SK-N-SH (cell line): ENCODE measurements around the gene PFAS. TPM values are rescaled to one million over a fixed set of nuclear protein-coding genes. Genes with fewer than 3 reads are reported as not detected.
A peak's percentile ranks its signal among the peaks of the same experiment; 100 is the strongest.

ENCODE experiments used
- CTCF ChIA-PET: fragments of 300-600, 350-600 bp; formaldehyde crosslinking; extraction: SDS; loops from one replicate; lab custom pipeline; 2021; lab: Yijun Ruan, JAX
- POLR2A ChIA-PET: fragments of 350-600 bp; sonication (Branson Sonifier 250); formaldehyde crosslinking; extraction: SDS; loops from one replicate; lab custom pipeline; 2020; ENCODE audit warnings: antibody characterized with exemption, inconsistent platforms; lab: Yijun Ruan, JAX
- DNase-seq: peaks from one replicate; pipeline ENCODE4 v3.0.0; 2012
- H2AFZ ChIP-seq: fragments of 200-600 bp; sonication (generic); 2 replicates; pipeline ENCODE4 v1.8.1; 2016; ENCODE audit warnings: antibody characterized with exemption, mild to moderate bottlenecking, low read depth
- H3F3A ChIP-seq: fragments of 200-600 bp; sonication (generic); replicated peaks from 2 replicates; pipeline ENCODE3; 2016; ENCODE audit warnings: antibody characterized with exemption, mild to moderate bottlenecking; ENCODE audit not compliant: insufficient read depth
- H3K27ac ChIP-seq, 2 experiments: fragments of 200-500 bp in 1 of 2; fragments of 200-600 bp in 1 of 2; sonication (Bioruptor generic) in 1 of 2; sonication (generic), shearing (Covaris generic) in 1 of 2; 2 replicates each; pipeline versions ENCODE4 v1.5.1 to v1.6.1; 2014 to 2016; ENCODE audit warnings: low read depth in 2 of 2, inconsistent platforms in 1 of 2, low read length in 1 of 2, mild to moderate bottlenecking in 1 of 2, mixed read lengths in 1 of 2
- H3K27me3 ChIP-seq: fragments of 200-600 bp; sonication (generic), shearing (Covaris generic); 2 replicates; pipeline ENCODE4 v1.6.1; 2016; ENCODE audit warnings: mixed run types; ENCODE audit not compliant: insufficient read depth
- H3K36me3 ChIP-seq, 2 experiments: fragments of 200-500 bp in 1 of 2; fragments of 200-600 bp in 1 of 2; sonication (Bioruptor generic) in 1 of 2; sonication (generic) in 1 of 2; replicated peaks in 1 of 2; 2 replicates each; pipeline versions ENCODE3 to v1.5.1; 2014 to 2016; ENCODE audit warnings: low read length in 1 of 2, mild to moderate bottlenecking in 1 of 2; ENCODE audit not compliant: insufficient read depth in 2 of 2, control insufficient read depth in 1 of 2
- H3K4me1 ChIP-seq, 2 experiments: fragments of 200-500 bp in 1 of 2; fragments of 200-600 bp in 1 of 2; sonication (Bioruptor generic) in 1 of 2; sonication (generic), shearing (Covaris generic) in 1 of 2; 2 replicates each; pipeline versions ENCODE4 v1.5.1 to v1.6.1; 2014 to 2016; ENCODE audit warnings: low read depth in 1 of 2, low read length in 1 of 2, mixed run types in 1 of 2; ENCODE audit not compliant: insufficient read depth in 2 of 2, control insufficient read depth in 1 of 2
- H3K4me2 ChIP-seq: fragments of 200-600 bp; sonication (generic), shearing (Covaris generic); 2 replicates; pipeline ENCODE4 v1.6.1; 2017; ENCODE audit warnings: mixed run types
- H3K4me3 ChIP-seq, 2 experiments: fragments of 200-500 bp in 1 of 2; fragments of 200-600 bp in 1 of 2; sonication (Bioruptor generic) in 1 of 2; sonication (generic), shearing (Covaris generic) in 1 of 2; 2 replicates each; pipeline versions ENCODE4 v1.5.1 to v1.8.1; 2014 to 2016; ENCODE audit warnings: low read depth in 2 of 2, inconsistent platforms in 1 of 2, low read length in 1 of 2, mild to moderate bottlenecking in 1 of 2, mixed read lengths in 1 of 2, moderate library complexity in 1 of 2
- H3K79me2 ChIP-seq: fragments of 200-600 bp; sonication (generic); 2 replicates; pipeline ENCODE4 v1.8.1; 2017; ENCODE audit warnings: mild to moderate bottlenecking; ENCODE audit not compliant: insufficient read depth
- H3K9ac ChIP-seq: fragments of 200-600 bp; sonication (generic); 2 replicates; pipeline ENCODE4 v1.6.1; 2017; ENCODE audit warnings: mixed run types
- H3K9me2 ChIP-seq: fragments of 200-600 bp; sonication (generic); 2 replicates; pipeline ENCODE4 v1.6.1; 2017; ENCODE audit warnings: mixed run types
- H3K9me3 ChIP-seq: fragments of 200-600 bp; sonication (generic); 2 replicates; pipeline ENCODE4 v1.6.1; 2017; ENCODE audit warnings: mixed run types, mild to moderate bottlenecking, moderate library complexity
- H4K20me1 ChIP-seq: fragments of 200-600 bp; sonication (generic); 2 replicates; pipeline ENCODE4 v1.6.1; 2017; ENCODE audit warnings: mild to moderate bottlenecking, mixed run types; ENCODE audit not compliant: insufficient read depth
- CHD2 ChIP-seq: fragments of 150-350 bp; IDR thresholded peaks from 2 replicates; pipeline ENCODE4 v1.6.1; 2018; ENCODE audit warnings: low read length; ENCODE audit not compliant: partially characterized antibody
- EZH2phosphoT487 ChIP-seq: fragments of 200-600 bp; sonication (generic); IDR thresholded peaks from 2 replicates; pipeline ENCODE4 v1.6.1; 2017; ENCODE audit warnings: low read depth, mixed run types, mild to moderate bottlenecking, antibody characterized with exemption, moderate library complexity, borderline replicate concordance
- FOSL2 ChIP-seq: IDR thresholded peaks from 2 replicates; pipeline ENCODE4 v1.4.0; 2012; ENCODE audit warnings: low read depth, mild to moderate bottlenecking, moderate library complexity, borderline replicate concordance
- GABPA ChIP-seq: IDR thresholded peaks from 2 replicates; pipeline ENCODE4 v1.4.0; 2012; ENCODE audit warnings: low read depth, mild to moderate bottlenecking
- MEF2A ChIP-seq: IDR thresholded peaks from 2 replicates; pipeline ENCODE4 v1.4.0; 2012; ENCODE audit warnings: low read depth, borderline replicate concordance
- MXI1 ChIP-seq: IDR thresholded peaks from 2 replicates; pipeline ENCODE4 v1.6.1; 2012; ENCODE audit warnings: mild to moderate bottlenecking, low read depth, low read length, improper control_type of control experiment
- NFIC ChIP-seq: IDR thresholded peaks from 2 replicates; pipeline ENCODE4 v1.4.0; 2012; ENCODE audit warnings: borderline replicate concordance
- POLR2AphosphoS5 ChIP-seq: IDR thresholded peaks from 2 replicates; pipeline ENCODE4 v1.6.1; 2012; ENCODE audit warnings: low read depth, low read length
- SIN3A ChIP-seq: IDR thresholded peaks from 2 replicates; pipeline ENCODE4 v1.6.1; 2012; ENCODE audit warnings: low read depth, mild to moderate bottlenecking, low read length, moderate library complexity, borderline replicate concordance
- TCF12 ChIP-seq: IDR thresholded peaks from 2 replicates; pipeline ENCODE4 v1.4.0; 2012
- TEAD4 ChIP-seq: IDR thresholded peaks from 2 replicates; pipeline ENCODE4 v1.4.0; 2012; ENCODE audit warnings: mild to moderate bottlenecking, borderline replicate concordance; ENCODE audit not compliant: insufficient read depth
- USF2 ChIP-seq: fragments of 150-350 bp; IDR thresholded peaks from 2 replicates; pipeline ENCODE4 v1.6.1; 2017; ENCODE audit warnings: antibody characterized with exemption, low read length, low read depth, borderline replicate concordance
- YY1 ChIP-seq: IDR thresholded peaks from 2 replicates; pipeline ENCODE4 v1.4.0; 2012; ENCODE audit warnings: low read depth, mild to moderate bottlenecking
- ZBTB33 ChIP-seq: IDR thresholded peaks from 2 replicates; pipeline ENCODE4 v1.4.0; 2012; ENCODE audit warnings: low read depth, borderline replicate concordance
- WGBS: methylation state at CpG from one replicate; pipeline ENCODE4 v1.1.6; 2017; ENCODE audit warnings: low lambda C conversion rate; 5-methylcytosine and 5-hydroxymethylcytosine counted together
- polyA plus RNA-seq, 3 experiments: library from polyadenylated mRNA; depleted of rRNA; stranded (reverse); fragments of >200 nt; gene quantifications; 2 replicates each; pipeline ENCODE4 v1.2.3, GENCODE V29; 2012
- TF ChIP-seq, protein P1 (sequence below): IDR thresholded peaks from 2 replicates; pipeline ENCODE4; 2012
- TF ChIP-seq, protein P2 (sequence below): fragments of 150-350 bp; IDR thresholded peaks from 2 replicates; pipeline ENCODE4 v1.6.1; 2016; ENCODE audit warnings: mild to moderate bottlenecking, low read depth, low read length
- TF ChIP-seq, protein P3 (sequence below): fragments of 200-600 bp; sonication (generic); IDR thresholded peaks from 2 replicates; pipeline ENCODE4 v1.6.1; 2017; ENCODE audit warnings: antibody characterized with exemption, mild to moderate bottlenecking, moderate library complexity
- TF ChIP-seq, protein P4 (sequence below): IDR thresholded peaks from 2 replicates; pipeline ENCODE4 v1.4.0; 2012; ENCODE audit warnings: low read depth, borderline replicate concordance

PFAS gene
- polyA plus RNA-seq, 1 of the 3 experiments (the other 2 are of a cell fraction), result 22.4 TPM

- TF ChIP-seq ZBTB33 (peak; percentile 64; the same call in 1 of the 2 replicates), CHD2 (peak; percentile 67), FOSL2 (peak; percentile 54), USF2 (no peak), YY1 (no peak), MXI1 (peak; percentile 50; the same call in 1 of the 2 replicates)
- TF ChIP-seq, protein P1, sequence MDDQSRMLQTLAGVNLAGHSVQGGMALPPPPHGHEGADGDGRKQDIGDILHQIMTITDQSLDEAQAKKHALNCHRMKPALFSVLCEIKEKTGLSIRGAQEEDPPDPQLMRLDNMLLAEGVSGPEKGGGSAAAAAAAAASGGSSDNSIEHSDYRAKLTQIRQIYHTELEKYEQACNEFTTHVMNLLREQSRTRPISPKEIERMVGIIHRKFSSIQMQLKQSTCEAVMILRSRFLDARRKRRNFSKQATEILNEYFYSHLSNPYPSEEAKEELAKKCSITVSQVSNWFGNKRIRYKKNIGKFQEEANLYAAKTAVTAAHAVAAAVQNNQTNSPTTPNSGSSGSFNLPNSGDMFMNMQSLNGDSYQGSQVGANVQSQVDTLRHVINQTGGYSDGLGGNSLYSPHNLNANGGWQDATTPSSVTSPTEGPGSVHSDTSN, result peak; percentile 64
- TF ChIP-seq, protein P2, sequence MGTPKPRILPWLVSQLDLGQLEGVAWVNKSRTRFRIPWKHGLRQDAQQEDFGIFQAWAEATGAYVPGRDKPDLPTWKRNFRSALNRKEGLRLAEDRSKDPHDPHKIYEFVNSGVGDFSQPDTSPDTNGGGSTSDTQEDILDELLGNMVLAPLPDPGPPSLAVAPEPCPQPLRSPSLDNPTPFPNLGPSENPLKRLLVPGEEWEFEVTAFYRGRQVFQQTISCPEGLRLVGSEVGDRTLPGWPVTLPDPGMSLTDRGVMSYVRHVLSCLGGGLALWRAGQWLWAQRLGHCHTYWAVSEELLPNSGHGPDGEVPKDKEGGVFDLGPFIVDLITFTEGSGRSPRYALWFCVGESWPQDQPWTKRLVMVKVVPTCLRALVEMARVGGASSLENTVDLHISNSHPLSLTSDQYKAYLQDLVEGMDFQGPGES, result no peak
Observed at GRCh38 chr17:8226536-8227237, 22.4 kb upstream of the PFAS start (continued).

- no peaks in the 10 kb centered on the region for H3K79me2 ChIP-seq
- peaks cover 8 to 23% of the 10 kb centered on the region in 2 experiments; a peak in 3 of 4 replicates for H3K4me1 ChIP-seq
- H3K9me3 ChIP-seq, result no peaks in the 10 kb centered on the region
- TF ChIP-seq, protein P3, sequence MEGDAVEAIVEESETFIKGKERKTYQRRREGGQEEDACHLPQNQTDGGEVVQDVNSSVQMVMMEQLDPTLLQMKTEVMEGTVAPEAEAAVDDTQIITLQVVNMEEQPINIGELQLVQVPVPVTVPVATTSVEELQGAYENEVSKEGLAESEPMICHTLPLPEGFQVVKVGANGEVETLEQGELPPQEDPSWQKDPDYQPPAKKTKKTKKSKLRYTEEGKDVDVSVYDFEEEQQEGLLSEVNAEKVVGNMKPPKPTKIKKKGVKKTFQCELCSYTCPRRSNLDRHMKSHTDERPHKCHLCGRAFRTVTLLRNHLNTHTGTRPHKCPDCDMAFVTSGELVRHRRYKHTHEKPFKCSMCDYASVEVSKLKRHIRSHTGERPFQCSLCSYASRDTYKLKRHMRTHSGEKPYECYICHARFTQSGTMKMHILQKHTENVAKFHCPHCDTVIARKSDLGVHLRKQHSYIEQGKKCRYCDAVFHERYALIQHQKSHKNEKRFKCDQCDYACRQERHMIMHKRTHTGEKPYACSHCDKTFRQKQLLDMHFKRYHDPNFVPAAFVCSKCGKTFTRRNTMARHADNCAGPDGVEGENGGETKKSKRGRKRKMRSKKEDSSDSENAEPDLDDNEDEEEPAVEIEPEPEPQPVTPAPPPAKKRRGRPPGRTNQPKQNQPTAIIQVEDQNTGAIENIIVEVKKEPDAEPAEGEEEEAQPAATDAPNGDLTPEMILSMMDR, result no peak
- TF ChIP-seq CHD2 (no peak), NFIC (no peak), MEF2A (no peak), TEAD4 (no peak), EZH2phosphoT487 (no peak), TCF12 (no peak), SIN3A (no peak), GABPA (no peak), MXI1 (no peak), POLR2AphosphoS5 (no peak)
- TF ChIP-seq, protein P4, sequence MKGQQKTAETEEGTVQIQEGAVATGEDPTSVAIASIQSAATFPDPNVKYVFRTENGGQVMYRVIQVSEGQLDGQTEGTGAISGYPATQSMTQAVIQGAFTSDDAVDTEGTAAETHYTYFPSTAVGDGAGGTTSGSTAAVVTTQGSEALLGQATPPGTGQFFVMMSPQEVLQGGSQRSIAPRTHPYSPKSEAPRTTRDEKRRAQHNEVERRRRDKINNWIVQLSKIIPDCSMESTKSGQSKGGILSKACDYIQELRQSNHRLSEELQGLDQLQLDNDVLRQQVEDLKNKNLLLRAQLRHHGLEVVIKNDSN, result no peak
- TF ChIP-seq, protein P2, result no peak
- TF ChIP-seq, all 33 proteins: peak for 0
- 75% methylated on average over 3 of the region's 4 CpGs for WGBS
- peaks cover 12 to 39% of the 10 kb centered on the region in 2 experiments for H3K36me3 ChIP-seq
- H3K27me3 ChIP-seq, result no peaks in the 10 kb centered on the region
- H3K27ac ChIP-seq, result peak overlapping the region; percentile 82 to 95
- H3F3A ChIP-seq, result peaks cover 35% of the 10 kb centered on the region
- peak overlapping the region; percentile 55 for H3K4me3 ChIP-seq
- H2AFZ ChIP-seq, result no peak overlapping the region
- CTCF ChIA-PET, result interaction anchor here (1.3 to 2.0 kb wide), 4 partner anchors 22 to 153 kb away, joined by 3 to 8 read pairs (median 5); partner anchors contain the start of genes PFAS and RANGRF
- DNase-seq, result no peak
- POLR2A ChIA-PET, result interaction anchor here (0.6 to 1.4 kb wide), 8 partner anchors 8 to 108 kb away, joined by 3 to 7 read pairs (median 3); partner anchors contain the start of genes CTC1 and SLC25A35
- 0 out of 2 replicates have a peak, but pooled peaks cover 4% of the 10 kb centered on the region for H4K20me1 ChIP-seq
- no peaks in the 10 kb centered on the region for H3K9me2 ChIP-seq
- peak overlapping the region; percentile 55; the same call in 1 of the 2 replicates for H3K9ac ChIP-seq
- peak overlapping the region; percentile 60 for H3K4me2 ChIP-seq
Observed at GRCh38 chr17:8227238-8227581, 21.9 kb upstream of the PFAS start.
